Upper lobe of left lung (tissue), 4 donors: ENCODE measurements around the gene FAM120AOS.

Experiments
- CTCF ChIP-seq, 6 experiments: fragments of 450-650 bp in 4 of 6; fragments of 200-600 bp in 2 of 6; sonication (generic) in 2 of 6; IDR thresholded peaks; one replicate each; pipeline ENCODE4 v1.5.1; 2016 to 2019; ENCODE audit warnings: antibody characterized with exemption in 6 of 6
- POLR2AphosphoS5 ChIP-seq, 2 donors: sonication (generic); formaldehyde crosslinking; IDR thresholded peaks; one replicate each; pipeline ENCODE4 v1.5.1; 2017; ENCODE audit warnings: antibody characterized with exemption in 2 of 2

- TF ChIP-seq CTCF (IDR thresholded peaks at IDR 0.05) (no peak), POLR2AphosphoS5 (IDR thresholded peaks at IDR 0.05) (peak; percentile 65 to 90)
Measured at GRCh38 chr9:93453047-93453914, at the start of gene FAM120AOS.
